ENCODE results near the gene B9D2.
"Not testable (repeated sequence)": the region's sequence is repeated elsewhere in the genome, so short reads cannot be mapped to it uniquely, and the experiment has no call there.

The B9D2 gene

DNA sequence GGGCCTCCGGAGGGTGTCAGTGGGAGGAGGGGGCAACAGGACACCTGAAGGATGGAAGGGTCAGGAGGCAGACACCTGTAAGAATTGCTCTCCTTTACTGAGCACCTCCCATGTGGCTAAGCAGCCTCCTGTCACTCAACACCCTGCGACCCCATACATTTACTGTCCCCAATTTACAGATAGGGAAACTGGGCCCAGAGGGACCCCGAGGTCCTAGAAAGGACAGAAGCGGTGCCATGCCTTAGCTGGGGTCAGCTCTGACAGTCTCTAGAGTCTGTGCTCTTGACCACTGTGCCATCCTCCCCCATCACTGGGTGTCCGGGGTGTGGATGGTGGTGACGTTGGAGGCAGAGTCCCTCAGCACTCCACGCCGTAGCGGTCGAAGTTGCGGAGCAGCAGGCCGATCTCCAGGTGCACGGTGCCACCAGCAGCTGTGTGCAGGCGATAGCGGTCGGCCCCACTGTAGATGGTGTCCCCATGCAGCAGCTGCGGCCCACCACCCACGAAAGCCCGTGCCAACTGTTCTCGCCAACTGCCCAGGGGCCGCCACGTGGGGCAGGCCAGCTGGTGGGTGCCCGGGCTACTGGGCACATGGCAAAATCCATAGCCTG lies 9.5 kb downstream of the B9D2 start:
- no peak for DNase-seq

DNA sequence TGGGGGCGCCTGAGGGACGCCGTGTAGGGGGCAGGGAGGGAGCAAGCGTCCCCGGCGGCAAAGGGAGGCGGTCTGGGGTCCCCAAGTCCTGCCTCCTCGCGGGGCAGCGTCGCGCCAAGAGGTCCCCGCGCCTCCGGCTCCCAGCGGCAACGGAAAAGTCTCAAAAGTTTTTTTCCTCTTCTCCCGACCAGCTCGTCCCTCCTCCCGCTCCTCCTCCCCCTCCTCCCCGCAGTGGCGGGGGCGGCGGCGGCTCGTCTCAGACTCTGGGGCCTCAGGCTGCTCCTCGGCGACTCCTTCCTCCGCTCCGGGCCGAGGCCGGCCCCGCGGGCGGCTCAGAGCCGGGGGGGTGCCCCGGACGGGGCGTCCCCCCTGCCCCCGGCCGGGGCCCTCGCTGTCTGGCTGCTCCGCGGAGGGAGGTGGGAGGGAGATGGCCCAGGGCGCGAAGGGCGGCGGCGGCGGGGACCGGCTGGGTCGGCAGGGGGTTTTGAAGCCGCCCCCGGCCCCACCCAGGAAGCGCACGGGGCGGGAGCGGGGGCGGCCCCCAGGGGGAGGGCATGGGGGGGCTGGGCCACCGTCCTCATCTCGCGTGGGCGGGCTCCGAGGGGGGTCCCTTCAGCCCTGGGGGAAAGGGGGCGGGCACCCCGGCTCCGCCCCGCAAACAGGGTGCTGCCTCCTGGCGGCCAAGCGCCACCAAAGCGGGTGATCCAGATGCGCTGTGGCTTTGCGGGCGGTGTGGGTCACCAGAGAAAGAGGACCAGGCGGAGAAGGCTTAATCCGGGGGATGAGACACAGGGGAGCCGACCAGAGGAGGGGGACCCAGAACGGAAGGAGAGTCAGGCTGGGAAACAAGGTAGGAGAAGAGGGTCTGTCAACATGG lies 10.2 kb downstream of the B9D2 start, which contains the start of gene TGFB1:
TGFB1 (minus strand) TSS at position 457 of the 877 bp plus-strand sequence. CDS start 878 bp downstream, outside the sequence.
- DNase-seq: peak; percentile 91

DNA sequence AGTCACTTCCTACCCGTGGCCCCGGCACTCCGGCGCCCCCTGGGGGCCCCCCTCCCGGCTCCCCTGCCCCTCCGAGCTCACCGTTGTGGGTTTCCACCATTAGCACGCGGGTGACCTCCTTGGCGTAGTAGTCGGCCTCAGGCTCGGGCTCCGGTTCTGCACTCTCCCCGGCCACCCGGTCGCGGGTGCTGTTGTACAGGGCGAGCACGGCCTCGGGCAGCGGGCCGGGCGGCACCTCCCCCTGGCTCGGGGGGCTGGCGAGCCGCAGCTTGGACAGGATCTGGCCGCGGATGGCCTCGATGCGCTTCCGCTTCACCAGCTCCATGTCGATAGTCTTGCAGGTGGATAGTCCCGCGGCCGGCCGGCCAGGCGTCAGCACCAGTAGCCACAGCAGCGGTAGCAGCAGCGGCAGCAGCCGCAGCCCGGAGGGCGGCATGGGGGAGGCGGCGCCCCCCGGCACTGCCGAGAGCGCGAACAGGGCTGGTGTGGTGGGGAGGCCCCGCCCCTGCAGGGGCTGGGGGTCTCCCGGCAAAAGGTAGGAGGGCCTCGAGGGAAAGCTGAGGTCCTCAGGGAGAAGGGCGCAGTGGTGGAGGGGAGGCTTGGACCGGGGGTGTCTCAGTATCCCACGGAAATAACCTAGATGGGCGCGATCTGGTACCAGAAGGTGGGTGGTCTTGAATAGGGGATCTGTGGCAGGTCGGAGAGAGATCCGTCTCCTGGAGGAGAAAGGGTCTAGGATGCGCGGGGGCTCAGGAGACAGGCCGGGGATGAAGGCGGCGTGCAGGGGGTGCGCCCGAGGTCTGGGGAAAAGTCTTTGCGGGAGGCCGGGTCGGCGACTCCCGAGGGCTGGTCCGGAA lies 11.1 kb downstream of the B9D2 start:
- peak; percentile 44 for DNase-seq

DNA sequence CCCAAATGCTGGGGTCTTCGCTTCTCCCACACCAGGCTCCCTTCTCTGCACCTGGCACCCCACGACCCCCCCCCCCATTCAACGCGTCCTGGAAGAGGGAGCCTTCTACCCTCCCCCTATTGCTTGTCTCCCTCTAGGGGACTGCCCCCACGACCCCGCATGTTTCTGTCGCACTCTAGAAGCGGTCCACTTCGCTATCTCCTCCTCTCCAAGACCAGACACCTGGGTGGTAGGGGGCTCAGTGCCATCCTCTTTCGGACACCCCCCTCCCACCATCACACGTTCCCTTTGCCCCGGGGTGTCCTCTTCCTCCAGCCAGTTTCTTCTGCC lies 11.7 kb downstream of the B9D2 start:
- no peak for DNase-seq

DNA sequence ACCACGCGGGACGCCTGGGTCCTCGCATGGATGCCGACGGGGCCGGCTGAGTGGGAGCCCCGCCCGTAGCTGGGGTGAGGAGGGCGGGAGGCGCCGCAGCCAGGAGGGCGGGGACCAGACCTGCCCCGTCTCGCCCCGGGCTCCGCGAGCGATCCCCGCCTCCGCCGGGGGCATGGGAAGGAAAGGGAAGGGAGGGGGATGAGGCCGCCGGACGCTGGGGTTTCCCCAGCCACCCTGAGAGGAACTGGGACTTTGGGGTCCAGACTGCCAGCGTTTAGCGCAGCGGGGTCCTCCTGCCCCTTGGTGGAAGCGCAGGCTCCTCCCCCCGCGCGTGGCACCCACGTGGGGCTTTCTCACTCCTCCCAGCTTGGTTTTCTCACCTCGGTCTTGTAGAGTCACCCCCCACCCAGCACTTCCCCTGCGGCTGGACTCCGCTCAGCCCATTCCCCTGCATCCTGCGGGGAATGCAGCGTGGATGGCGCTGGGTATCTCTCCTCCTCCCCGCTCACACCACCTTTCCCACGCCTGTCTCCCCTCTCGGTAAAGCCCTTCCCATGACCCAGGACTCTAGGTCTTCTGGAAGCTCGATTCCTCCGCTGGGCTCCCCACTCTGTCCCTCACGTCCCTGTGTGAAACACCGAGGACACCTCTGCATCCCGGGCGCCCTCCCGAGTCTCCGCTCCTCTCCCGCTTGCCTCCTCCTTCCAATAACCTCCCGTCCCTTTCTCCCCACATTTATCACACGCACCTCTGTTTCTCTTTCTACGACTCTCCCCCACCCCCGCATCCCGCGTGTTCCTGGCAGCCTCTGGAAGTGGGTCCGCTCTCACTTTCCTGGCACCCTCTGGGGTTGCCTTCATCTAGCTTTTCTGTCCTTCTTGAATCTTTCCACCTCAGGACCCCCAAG lies 12.4 kb downstream of the B9D2 start:
- DNase-seq: peak; percentile 40

DNA sequence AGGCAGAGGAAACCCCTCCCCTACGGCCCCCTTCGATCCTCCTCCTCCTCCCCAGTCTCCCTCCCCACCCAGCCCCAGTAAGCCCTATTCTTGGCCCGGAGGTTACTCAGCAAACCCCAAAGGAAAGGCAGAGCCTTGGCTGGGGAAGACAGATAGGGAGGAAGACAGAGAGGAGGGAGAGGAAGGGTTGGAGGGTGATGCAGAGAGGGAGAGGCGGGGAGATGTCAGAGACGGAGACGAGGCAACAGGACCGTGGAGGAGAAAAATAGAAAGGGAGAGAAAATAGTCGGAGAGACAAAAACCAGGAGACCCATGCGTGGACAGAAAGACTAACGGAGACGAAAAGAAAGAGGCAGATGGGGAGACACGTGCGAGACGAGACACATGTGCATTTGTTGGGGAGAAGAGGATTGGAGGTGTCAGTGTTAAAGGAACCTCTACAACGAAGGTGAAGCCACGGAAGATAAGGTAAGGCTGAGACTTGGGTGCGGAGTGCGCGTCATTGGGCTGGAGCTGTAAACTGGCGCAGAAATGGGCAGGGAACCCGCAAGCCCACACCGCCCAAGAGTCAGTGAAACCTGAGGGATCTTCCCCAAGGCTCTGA lies 13.1 kb downstream of the B9D2 start:
- peak; percentile 22 for DNase-seq

DNA sequence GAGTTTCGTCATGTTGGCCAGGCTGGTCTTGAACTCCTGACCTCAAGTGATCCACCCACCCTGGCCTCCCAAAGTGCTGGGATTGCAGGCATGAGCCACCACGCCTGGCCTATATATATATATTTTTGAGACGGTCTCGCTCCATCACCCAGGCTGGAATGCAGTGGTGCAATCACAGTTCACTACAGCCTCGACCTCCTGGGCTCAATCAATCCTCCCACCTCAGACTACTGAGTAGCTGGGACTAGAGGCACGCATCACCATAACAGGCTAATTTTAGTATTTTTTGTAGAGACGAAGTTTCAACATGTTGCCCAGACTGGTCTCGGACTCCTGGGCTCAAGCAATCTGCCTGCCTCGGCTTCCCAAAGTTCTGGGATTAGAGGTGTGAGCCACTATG lies 17.0 kb downstream of the B9D2 start:
- not testable (repeated sequence) for DNase-seq

DNA sequence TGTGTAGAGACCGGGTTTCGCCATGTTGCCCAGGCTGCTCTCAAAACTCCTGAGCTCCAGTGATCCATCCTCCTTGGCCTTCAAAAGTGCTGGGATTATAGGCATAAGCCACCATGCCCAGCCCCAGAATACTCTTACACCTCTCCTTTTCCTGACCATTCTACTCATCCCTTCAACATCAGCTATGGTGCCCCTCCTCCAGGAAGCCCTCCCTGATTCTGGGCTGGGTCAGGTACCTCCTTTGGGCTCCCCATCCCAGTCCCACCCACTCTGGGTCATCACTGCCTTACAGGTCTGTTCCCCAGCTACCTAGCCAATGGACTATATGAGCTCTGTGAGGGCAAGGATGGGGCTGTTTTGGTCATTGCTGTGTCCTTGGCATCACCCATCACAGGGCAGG lies 19.8 kb downstream of the B9D2 start:
- no peak for DNase-seq

DNA sequence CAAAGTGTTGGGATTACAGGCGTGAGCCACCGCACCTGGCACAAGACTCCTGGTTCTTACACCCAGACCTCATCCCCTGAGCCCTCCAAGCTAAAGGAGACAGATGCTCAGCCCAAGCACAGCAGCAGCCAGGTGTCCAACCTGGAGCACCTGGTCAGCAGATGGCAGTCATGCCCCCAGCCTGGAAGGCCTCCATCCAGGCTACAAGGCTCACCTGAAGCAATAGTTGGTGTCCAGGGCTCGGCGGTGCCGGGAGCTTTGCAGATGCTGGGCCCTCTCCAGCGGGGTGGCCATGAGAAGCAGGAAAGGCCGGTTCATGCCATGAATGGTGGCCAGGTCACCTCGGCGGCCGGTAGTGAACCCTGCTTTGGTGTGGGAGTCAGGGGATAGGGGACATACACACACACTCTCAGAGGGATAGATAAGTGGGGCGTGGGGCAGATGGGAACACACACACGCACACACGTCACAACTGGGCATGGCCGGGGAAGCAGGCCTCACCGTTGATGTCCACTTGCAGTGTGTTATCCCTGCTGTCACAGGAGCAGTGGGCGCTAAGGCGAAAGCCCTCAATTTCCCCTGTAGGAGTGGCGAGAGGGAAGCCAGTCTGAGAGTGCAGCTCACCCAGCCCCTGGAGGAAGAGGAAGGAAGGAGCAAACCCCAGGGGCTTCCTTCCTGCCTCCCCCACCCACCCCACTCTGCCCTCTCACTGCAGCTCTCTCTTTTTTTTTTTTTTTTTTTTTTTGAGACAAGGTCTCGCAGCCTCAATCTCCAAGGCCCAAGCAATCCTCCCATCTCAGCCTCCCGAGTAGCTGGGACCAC lies 22.1 kb downstream of the B9D2 start:
- no peak for DNase-seq

DNA sequence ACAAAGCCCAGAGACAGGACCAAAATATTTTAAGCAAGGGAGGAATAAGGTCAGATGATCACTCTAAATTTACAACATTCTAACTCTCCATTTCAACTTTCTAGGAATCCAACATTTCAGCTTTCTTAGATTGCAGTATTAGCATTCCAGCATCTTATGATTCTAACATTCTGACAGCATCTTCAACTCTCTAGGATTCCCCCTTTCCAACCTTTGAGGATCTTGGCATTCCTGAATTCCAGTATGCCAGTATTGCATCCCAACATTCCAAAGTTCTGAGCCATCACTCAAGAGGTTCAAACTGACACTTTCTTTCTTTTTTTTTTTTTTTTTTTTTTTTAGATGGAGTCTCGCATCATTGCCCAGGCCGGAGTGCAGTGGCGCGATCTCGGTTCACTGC lies 24.0 kb downstream of the B9D2 start:
- peak; percentile 83 for DNase-seq

DNA sequence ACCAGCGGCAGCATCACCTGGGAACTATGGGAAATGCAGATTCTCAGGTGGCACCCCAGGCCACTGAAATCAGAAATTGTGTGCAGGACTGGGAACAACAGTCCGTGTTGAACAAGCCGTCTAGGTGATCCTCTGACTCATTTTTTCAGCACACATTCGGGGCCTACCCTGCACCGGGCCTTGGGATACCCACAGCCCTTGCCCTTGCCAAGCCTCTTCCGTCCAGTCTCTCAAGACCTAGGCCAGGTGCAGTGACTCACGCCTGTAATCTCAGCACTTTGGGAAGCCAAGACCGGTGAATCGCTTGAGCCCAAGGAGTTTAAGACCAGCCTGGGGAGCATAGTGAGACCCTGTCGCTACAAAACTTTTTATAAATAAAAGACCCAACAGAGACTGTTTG lies 28.5 kb downstream of the B9D2 start:
- no peak for DNase-seq

DNA sequence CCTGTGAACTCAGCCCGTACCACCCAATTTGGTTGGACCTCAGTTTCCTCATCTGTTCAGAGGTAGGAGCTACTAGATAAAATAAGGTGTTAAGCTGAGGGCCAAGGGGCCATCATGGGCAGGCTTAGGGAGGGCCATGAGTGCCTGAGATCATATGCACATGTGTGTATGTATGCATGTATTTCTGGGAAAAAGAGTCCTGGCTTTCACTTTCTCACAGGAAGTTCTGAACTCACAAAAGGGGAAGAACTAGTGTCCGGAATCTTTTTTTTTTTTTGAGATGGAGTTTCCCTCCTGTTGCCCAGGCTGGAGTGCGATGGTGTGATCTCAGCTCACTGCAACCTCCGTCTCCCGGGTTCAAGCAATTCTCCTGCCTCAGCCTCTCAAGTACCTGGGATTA lies 29.2 kb downstream of the B9D2 start:
- DNase-seq: no peak

DNA sequence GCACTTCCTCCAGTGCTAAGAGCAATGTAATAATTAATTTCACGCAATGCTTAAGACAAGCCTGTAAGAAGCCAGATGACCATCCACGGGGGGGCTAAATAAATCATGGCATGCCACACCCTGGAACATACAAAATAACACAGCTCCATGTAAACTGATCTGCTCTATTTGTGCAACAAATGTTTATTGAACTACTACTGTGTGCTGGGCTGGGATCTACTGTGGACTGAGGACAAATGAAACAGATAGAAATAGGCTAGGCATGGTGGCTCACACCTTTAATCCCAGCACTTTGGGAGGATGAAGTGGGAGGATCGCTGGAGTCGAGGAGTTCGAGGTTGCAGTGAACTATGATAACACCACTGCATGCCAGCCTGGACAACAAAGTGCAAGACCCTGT lies 31.5 kb downstream of the B9D2 start:
- DNase-seq: no peak

DNA sequence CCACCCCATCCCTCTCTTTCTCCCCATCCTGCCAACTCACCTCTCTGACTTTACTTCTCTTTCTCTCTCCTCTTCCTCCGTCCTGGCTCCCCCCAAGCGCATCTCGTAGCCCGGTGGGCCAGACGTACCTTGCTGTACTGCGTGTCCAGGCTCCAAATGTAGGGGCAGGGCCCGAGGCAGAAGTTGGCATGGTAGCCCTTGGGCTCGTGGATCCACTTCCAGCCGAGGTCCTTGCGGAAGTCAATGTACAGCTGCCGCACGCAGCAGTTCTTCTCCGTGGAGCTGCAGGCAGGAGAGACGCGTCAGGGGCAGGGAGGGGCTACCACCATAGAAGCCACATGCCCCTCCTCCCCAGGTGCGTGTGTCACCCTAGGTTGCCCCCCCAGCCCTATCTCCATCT lies 31.9 kb downstream of the B9D2 start:
- DNase-seq: no peak

DNA sequence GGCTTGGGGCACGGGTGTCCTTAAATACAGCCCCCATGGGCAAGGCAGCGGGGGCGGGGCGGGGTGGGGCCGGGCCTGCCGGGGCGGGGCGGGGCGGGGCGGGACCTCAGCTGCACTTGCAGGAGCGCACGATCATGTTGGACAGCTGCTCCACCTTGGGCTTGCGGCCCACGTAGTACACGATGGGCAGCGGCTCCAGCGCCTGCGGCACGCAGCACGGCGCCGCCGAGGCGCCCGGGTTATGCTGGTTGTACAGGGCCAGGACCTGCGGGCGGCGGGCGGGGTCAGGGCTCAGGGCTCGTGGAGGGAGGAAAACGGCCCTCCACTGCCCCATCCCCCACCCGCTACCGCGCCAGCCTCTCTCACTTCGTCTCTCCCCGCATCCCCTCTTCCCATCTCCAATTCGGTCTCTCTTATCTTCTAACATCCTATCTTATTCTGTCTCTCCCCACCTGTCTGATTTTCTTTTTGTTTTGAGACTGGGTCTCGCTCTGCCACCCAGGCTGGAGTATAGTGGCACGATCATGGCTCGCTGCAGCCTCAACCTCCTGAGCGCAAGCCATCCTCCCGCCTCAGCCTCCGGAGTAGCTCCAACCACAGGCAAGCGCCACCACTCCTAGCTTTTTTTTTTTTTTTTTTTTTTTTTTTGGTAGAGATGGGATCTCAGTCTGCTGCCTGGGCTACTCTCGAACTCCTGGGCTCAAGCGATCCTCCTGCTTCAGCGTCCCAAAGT lies 32.8 kb downstream of the B9D2 start:
- DNase-seq: no peak

DNA sequence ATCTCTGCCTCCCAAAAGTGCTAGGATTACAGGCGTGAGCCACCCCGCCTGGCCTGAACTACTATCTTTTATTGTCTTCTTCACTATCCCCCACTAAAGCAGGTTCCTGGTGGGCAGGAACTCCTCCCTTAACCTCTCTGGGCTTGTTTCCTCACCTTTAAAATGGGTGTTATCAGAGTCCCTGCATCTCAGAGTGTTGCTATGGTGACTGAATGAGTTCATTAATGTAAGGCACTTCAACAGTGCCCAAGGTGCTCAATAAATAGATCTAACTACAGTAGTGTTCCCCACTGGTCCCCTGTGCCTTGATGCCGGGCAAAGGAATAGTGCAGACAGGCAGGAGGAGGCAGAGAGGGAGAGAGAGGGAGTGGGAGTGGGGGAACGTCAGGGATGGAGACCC lies 33.5 kb downstream of the B9D2 start:
- no peak for DNase-seq

DNA sequence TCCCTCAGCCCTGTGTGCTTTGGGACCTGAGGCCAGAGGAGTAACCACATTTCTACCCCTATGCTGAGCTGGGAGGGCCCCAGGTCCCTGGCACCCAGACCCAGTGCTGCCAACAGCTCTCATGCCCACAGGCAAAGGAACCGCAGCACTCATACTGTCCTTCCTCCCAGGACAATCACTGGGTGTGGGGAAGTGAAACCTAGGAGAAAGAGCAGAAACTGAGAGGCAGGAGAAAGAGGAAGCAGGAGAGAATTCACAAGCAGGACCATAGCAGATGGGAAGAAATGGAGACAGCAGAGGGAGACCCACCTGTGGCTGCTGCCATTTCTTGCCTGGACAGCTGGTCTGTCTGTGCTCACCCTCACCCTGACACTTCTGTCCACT lies 35.1 kb downstream of the B9D2 start:
- no peak for DNase-seq

DNA sequence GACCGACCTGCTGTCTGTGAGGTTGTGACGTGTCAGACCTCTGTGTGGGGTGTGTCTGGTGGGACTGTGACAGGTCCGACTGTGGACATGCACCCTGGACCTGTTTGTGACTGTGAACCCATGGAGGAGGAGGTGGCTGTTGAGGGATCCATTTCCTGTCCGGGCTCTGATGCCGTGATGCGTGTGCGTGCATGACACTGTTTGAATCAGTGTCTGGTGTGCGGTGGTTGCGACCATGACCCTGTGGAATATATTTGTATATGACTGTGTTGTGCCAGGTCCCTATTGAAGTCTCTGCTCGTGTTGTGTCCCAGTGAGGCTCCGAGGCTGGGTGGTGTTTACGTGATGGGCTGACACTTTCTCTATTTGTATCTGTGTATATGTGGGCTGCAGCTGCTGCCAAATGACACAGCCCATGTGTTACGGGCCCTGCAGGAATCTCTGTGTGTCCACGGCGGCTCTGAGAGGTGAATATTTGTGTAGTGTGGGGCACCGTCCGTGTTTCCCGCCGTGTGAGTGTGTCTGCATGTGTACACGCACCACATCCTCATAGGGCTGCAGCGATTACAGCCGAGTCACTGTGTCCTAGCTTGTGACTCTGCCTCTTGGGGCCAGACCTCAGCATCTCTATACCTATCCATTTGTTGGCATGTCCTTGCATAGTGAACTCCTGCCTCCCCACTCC lies 35.6 kb downstream of the B9D2 start:
- no peak for DNase-seq

DNA sequence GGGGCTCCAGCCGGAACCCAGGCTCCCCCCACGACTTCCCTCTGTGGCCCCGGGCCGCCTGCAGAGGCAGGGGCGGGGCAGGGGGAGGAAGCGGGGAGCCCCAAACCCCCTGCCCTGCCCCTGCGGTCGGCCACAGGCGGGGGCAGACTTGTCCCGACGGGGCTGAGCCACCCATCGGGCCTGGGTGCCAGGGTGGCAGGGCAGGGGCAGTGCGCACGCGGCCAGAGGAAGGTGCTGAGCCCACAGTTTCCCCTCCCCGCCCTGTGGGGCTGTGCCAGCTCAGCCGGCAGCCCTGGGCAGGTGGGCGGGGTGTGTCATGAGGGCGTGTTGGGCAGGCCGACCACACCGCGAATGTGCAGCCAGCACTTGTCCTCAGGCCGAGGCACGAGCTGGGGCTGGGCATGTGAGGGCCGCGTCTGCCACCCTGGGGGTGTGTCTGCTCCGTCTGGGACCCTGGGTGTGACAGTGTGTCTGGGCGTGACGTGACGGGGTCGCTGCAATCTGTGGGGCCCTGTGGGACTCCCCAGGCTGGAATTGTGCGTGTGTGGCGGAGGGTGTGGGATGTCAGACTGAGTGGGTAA lies 36.3 kb downstream of the B9D2 start:
- DNase-seq: no peak
